ENCODE data around the gene NPIPA1.
"Not testable (repeated sequence)": the region's sequence is repeated elsewhere in the genome, so short reads cannot be mapped to it uniquely, and the experiment has no call there.

Gene NPIPA1

GRCh38 chr16:14937143-14937542 is at the start of gene NPIPA1:
Gene NPIPA1, plus strand, starts transcription at chr16:14937443. Its CDS starts 0 bp downstream, at chr16:14937443.
- in situ Hi-C loops (cut with HindIII; ENCODE audit: low sequenced_read_pairs): not testable (repeated sequence)

DNA sequence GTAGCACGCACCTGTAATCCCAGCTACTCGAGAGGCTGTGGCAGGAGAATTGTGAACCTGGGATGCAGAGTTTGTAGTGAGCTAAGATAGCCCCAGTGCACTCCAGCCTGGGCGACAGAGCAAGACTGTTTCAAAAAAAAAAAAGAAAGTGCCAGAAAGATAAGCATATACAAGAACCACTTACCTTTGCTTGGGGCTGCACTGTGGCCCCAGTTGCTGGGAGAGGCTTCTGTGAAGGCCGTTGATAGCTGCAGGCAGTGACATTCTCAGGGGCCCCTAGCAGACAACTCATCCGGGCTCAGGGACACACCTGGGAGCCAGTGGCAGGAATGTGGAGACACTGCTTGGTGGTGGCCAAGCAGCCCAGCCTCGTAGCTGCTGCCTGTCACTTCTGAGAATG is 45.1 kb upstream of the NPIPA1 start:
- in situ Hi-C loops (cut with HindIII; ENCODE audit: low sequenced_read_pairs): not testable (repeated sequence)

DNA sequence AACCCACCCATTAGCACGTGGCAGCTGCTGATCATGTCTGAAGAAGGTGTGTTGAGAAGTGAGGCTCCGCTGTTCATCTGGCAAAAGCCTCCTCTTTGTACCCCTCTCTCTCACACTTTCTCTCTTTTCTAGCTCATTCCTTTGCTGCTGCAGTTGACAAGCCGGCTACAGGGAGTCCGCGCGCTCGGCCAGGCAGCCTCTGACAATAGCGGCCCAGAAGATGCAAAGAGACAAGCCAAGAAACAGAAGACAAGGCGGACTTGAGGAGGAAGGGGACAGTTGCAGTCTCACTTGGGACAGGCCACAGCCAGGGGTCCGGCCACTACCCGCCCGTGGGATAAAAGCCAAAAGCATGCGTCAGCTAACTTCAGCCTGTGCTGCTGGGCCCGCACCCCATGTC is 41.9 kb upstream of the NPIPA1 start:
- in situ Hi-C loops (cut with HindIII; ENCODE audit: low sequenced_read_pairs): not testable (repeated sequence)

DNA sequence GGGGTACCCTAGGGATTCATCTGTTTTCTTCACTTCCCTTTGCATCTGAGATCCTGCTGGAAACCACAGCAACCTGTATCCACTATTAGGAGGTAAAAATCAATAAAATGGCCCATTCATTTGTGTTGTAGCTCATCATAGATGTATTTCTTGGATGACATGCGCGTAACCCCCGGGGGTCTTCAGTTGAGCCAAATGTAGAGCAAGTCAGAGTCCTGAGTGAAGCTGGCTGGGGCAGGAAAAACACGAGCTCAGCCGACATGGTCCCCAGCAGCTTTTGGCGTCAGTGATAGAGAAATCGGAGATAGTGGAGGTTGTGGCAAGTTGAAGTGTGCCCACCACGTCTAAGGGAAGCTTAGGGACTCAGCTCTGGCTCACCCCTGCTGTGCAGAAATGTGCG is 41.2 kb upstream of the NPIPA1 start:
- in situ Hi-C loops (cut with HindIII; ENCODE audit: low sequenced_read_pairs): not testable (repeated sequence)

DNA sequence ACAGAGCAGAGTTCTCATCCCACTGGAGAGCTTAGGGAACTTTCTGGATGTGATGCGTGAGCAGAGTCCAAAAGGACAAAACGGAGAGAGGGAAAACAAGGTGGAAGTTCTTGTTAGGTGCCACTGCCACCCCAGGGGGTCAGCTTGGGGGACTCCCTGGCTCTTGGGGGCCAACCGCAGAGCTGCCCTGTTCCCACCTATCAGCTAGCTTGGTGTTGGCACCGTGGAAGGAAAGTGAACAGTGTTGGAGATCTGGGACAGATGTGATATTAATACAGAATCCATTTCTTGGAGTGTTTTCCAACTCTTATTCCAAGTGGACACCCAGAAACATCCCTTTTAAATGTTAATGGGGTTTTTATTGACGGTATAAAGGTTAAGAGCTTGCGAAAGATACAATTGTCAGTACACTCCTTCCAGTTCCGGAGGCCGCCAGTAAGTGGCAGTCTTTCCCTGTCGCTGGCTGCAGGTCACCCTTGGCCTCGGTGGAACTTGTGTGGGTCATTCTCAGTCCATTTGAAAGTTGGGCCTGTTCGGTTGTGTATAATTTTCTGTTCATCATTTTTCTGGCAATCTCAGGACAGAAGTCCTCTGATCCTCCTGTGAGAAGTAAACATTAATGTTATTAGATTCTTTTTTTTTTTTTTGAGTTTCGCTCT is 40.1 kb upstream of the NPIPA1 start:
- in situ Hi-C loops (cut with HindIII; ENCODE audit: low sequenced_read_pairs): not testable (repeated sequence)

- in situ Hi-C loops (cut with HindIII; ENCODE audit: low sequenced_read_pairs): not testable (repeated sequence)
Observed at GRCh38 chr16:14898162-14898561, 39.1 kb upstream of the NPIPA1 start.

DNA sequence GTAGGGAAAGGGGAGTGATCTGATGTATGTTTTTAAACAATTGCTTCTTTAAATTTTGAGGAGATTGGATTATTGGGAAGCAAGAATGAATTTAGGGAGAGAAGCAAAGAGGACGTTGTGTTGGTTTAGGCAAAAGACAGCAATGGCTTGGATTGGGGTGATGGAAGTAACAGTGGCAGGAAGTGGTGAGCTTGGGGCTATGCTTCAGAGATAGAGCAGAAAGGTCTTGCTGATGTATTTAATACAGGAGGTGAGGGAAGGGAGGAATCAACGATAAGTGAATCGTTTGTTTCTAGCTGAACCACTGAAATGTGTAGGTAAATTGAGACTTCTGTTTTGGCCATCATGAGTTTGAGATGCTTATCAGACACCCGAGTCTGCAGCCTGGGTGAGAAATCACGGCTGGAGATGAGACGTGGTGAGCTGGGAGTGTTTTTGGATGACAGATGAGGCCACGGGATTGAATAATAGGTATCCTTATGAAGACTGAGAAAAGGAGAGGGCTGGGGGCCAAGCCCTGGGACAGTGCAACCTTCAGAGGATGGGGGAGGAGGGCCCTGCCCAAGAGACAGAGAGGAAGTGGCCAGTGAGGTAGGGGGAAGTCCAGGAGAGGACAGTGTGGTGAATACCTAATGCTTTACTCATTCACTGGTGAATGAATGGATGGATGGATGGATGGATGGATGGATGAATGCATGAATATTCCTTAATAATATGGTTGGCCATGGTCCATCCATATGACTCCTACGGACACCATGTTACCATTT is 33.9 kb upstream of the NPIPA1 start:
- in situ Hi-C loops (cut with HindIII; ENCODE audit: low sequenced_read_pairs): not testable (repeated sequence)

GRCh38 chr16:14909744-14910143 is 27.5 kb upstream of the NPIPA1 start:
- in situ Hi-C loops (cut with HindIII; ENCODE audit: low sequenced_read_pairs): not testable (repeated sequence)

DNA sequence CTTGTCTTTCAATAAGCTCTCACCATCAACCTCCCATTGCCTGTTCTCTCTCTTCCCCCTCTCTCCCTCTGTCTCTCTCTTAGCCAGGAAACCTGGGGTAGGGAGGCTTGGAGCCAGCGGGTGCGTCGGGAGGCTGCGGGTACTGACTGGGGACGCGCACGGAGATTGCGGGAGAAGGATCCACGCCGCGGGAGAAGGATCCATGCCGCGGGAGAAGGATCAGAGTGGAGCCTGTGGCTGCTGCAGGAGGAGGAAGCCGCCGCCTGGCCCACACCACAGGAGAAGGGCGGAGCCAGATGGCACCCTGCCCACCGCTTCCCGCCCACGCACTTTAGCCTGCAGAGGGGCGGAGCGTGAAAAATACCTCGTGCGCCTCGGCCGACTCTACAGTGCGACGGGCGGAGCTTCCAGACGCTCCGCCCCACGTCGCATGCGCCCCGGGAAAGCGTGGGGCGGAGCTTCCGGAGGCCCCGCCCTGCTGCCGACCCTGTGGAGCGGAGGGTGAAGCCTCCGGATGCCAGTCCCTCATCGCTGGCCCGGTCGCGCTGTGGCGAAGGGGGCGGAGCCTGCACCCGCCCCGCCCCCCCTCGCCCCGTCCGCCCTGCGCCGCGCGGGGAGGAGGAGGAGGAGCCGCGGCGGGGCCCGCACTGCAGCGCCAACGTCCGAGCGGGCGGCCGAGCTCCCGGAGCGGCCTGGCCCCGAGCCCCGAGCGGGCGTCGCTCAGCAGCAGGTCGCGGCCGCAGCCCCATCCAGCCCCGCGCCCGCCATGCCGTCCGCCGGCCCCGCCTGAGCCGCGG is 26.2 kb upstream of the NPIPA1 start:
- in situ Hi-C loops (cut with HindIII; ENCODE audit: low sequenced_read_pairs): not testable (repeated sequence)

DNA sequence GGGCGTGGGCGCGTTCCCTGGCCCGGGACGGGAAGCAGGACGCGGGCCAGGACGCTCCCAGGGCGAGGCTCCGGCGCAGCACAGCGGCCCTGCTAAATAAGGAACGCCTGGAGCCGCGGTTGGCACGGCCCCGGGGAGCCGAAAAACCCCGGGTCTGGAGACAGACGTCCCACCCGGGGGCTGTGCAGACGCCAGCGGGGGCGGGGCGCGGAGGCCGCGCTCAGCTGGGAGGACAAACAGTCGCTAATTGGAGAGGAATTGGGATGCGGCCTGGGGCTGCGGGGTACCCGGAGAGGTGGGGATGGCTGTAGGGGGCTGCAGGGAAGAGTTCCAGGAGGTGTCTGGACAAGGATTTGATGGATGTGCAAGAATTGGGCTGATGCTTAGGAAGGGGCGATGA is 25.3 kb upstream of the NPIPA1 start:
- in situ Hi-C loops (cut with HindIII; ENCODE audit: low sequenced_read_pairs): not testable (repeated sequence)

GRCh38 chr16:14912588-14912987 is 24.7 kb upstream of the NPIPA1 start:
- in situ Hi-C loops (cut with HindIII; ENCODE audit: low sequenced_read_pairs): not testable (repeated sequence)

DNA sequence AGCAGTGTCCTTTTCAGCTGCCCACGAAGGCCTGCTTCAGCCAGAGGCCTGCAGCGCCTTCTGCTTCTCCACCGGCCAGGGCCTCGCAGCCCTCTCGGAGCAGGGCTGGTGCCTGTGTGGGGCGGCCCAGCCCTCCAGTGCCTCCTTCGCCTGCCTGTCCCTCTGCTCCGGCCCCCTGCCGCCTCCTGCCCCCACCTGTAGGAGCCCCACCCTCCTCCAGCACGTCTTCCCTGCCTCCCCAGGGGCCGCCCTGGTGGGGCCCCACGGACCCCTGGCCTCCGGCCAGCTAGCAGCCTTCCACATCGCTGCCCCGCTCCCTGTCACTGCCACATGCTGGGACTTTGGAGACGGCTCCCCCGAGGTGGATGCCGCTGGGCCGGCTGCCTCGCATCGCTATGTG is 18.7 kb upstream of the NPIPA1 start:
- in situ Hi-C loops (cut with HindIII; ENCODE audit: low sequenced_read_pairs): not testable (repeated sequence)

DNA sequence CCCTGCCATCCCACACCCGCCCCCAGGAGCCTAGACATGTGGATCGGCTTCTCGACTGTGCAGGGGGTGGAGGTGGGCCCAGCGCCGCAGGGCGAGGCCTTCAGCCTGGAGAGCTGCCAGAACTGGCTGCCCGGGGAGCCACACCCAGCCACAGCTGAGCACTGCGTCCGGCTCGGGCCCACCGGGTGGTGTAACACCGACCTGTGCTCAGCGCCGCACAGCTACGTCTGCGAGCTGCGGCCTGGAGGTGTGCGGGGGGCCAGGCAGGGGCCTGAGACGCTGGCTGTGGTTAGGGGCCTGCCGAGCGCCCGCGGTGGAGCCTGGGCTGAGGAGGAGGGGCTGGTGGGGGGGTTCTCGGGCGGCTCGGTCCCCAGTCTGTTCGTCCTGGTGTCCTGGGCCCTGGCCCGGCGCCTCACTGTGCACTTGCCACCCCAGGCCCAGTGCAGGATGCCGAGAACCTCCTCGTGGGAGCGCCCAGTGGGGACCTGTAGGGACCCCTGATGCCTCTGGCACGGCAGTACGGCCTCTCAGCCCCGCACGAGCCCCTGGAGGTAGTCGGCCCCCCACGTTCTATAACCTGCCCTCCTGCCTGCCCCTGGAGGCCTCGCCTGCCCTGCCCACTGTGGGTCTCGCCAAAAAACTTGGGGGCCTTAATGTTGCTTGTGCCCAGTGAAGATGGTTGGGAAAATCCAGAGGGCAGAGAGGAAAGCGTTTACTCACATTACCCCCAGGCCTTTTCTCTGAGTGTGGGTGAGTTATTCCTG is 17.2 kb upstream of the NPIPA1 start:
- in situ Hi-C loops (cut with HindIII; ENCODE audit: low sequenced_read_pairs): not testable (repeated sequence)

DNA sequence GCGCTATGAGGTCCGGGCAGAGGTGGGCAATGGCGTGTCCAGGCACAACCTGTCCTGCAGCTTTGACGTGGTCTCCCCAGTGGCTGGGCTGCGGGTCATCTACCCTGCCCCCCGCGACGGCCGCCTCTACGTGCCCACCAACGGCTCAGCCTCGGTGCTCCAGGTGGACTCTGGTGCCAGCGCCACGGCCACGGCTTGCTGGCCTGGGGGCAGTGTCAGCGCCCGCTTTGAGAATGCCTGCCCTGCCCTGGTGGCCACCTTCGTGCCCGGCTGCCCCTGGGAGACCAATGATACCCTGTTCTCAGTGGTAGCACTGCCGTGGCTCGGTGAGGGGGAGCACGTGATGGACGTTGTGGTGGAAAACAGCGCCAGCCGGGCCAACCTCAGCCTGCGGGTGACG is 15.0 kb upstream of the NPIPA1 start:
- in situ Hi-C loops (cut with HindIII; ENCODE audit: low sequenced_read_pairs): not testable (repeated sequence)

- in situ Hi-C loops (cut with HindIII; ENCODE audit: low sequenced_read_pairs): not testable (repeated sequence)
Observed at GRCh38 chr16:14922968-14923367, 14.3 kb upstream of the NPIPA1 start.

- in situ Hi-C loops (cut with HindIII; ENCODE audit: low sequenced_read_pairs): not testable (repeated sequence)
Observed at GRCh38 chr16:14923394-14924088, 13.7 kb upstream of the NPIPA1 start.

DNA sequence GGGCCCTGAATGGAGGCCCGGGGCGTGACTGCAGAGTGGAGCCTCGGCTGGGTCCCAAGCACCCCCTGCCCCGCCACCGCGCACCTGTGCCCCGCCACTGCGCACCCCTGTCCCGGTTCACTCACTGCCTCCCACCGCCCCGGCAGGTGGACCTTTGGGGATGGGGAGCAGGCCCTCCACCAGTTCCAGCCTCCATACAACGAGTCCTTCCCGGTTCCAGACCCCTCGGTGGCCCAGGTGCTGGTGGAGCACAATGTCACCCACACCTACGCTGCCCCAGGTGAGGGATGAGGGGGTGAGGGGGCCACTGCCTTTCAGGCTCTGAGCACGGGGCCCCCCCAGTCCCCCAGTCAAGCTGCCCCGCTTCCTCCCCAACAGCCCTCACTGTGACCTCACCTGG is 12.9 kb upstream of the NPIPA1 start:
- in situ Hi-C loops (cut with HindIII; ENCODE audit: low sequenced_read_pairs): not testable (repeated sequence)

- in situ Hi-C loops (cut with HindIII; ENCODE audit: low sequenced_read_pairs): not testable (repeated sequence)
Observed at GRCh38 chr16:14924982-14925381, 12.3 kb upstream of the NPIPA1 start.

- in situ Hi-C loops (cut with HindIII; ENCODE audit: low sequenced_read_pairs): not testable (repeated sequence)
Observed at GRCh38 chr16:14928064-14928714, 9.1 kb upstream of the NPIPA1 start.

DNA sequence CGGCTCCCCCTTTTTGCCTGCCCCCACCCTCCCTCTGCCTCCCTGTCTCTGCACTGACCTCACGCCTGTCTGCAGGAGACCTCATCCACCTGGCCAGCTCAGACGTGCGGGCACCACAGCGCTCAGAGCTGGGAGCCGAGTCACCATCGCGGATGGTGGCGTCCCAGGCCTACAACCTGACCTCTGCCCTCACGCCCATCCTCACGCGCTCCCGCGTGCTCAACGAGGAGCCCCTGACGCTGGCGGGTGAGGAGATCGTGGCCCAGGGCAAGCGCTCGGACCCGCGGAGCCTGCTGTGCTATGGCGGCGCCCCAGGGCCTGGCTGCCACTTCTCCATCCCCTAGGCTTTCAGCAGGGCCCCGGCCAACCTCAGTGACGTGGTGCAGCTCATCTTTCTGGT is 8.1 kb upstream of the NPIPA1 start:
- in situ Hi-C loops (cut with HindIII; ENCODE audit: low sequenced_read_pairs): not testable (repeated sequence)
